ENCODE results near the gene HMCN2. TPM values are rescaled to one million over a fixed set of nuclear protein-coding genes. Genes with fewer than 3 reads are reported as not detected.

Gene HMCN2
- total RNA-seq, 4 donors from 2014 or later = 1.3 to 6.3 (median 3.5) TPM

GRCh38 chr9:130240410-130241197 is 25.0 kb upstream of the HMCN2 start:
- H3K36me3 ChIP-seq = no peaks in the 10 kb centered on the region
- WGBS = 90% methylated on average over 5 of the region's 5 CpGs
- no peaks in the 10 kb centered on the region for H3K27me3 ChIP-seq
- peaks cover 28% of the 10 kb centered on the region for H3K4me1 ChIP-seq
- H3K4me3 ChIP-seq = no peak overlapping the region
- DNase-seq (ENCODE audit: low spot score in 2 of 2) = no peak
- H3K9me3 ChIP-seq = no peaks in the 10 kb centered on the region
- TF ChIP-seq EP300 (IDR thresholded peaks at IDR 0.05) (no peak), CTCF (IDR thresholded peaks at IDR 0.05) (no peak), POLR2AphosphoS5 (IDR thresholded peaks at IDR 0.05) (no peak), POLR2A (IDR thresholded peaks at IDR 0.05) (no peak)
- H3K27ac ChIP-seq = no peak overlapping the region

GRCh38 chr9:130241198-130241535 is 24.4 kb upstream of the HMCN2 start:
- Histone ChIP-seq H3K27me3 (no peaks in the 10 kb centered on the region), H3K36me3 (no peaks in the 10 kb centered on the region), H3K27ac (no peak overlapping the region), H3K4me3 (no peak overlapping the region), H3K4me1 (peaks cover 22% of the 10 kb centered on the region), H3K9me3 (no peaks in the 10 kb centered on the region)
- no peak for DNase-seq (ENCODE audit: low spot score in 2 of 2)
- no peak for TF ChIP-seq POLR2AphosphoS5 (IDR thresholded peaks at IDR 0.05)
- no peak for TF ChIP-seq CTCF (IDR thresholded peaks at IDR 0.05)
- TF ChIP-seq POLR2A (IDR thresholded peaks at IDR 0.05) = no peak
- TF ChIP-seq EP300 (IDR thresholded peaks at IDR 0.05) = no peak
- WGBS = 100% methylated on average over 1 of the region's 1 CpG

GRCh38 chr9:130242270-130243014 is 23.1 kb upstream of the HMCN2 start:
- peaks cover 13% of the 10 kb centered on the region for H3K4me1 ChIP-seq
- H3K27me3 ChIP-seq = no peaks in the 10 kb centered on the region
- no peaks in the 10 kb centered on the region for H3K9me3 ChIP-seq
- TF ChIP-seq POLR2AphosphoS5 (IDR thresholded peaks at IDR 0.05) (no peak), POLR2A (IDR thresholded peaks at IDR 0.05) (no peak), CTCF (IDR thresholded peaks at IDR 0.05) (no peak), EP300 (IDR thresholded peaks at IDR 0.05) (no peak)
- 77% methylated on average over 11 of the region's 11 CpGs for WGBS
- H3K36me3 ChIP-seq = no peaks in the 10 kb centered on the region
- H3K27ac ChIP-seq = no peak overlapping the region
- H3K4me3 ChIP-seq = peak overlapping the region; percentile 11
- no peak for DNase-seq (ENCODE audit: low spot score in 2 of 2)

GRCh38 chr9:130243015-130243881 is 22.3 kb upstream of the HMCN2 start:
- TF ChIP-seq POLR2A (IDR thresholded peaks at IDR 0.05) (no peak), CTCF (IDR thresholded peaks at IDR 0.05) (peak; percentile 87 to 90)
- H3K4me1 ChIP-seq = peaks cover 13% of the 10 kb centered on the region
- H3K27me3 ChIP-seq = no peaks in the 10 kb centered on the region
- peak; percentile 87 to 89 for DNase-seq (ENCODE audit: low spot score in 2 of 2)
- 20% methylated on average over 27 of the region's 35 CpGs for WGBS
- H3K27ac ChIP-seq = no peak overlapping the region
- peak overlapping the region; percentile 11 for H3K4me3 ChIP-seq
- H3K36me3 ChIP-seq = no peaks in the 10 kb centered on the region
- no peaks in the 10 kb centered on the region for H3K9me3 ChIP-seq

GRCh38 chr9:130243882-130244170 is 21.7 kb upstream of the HMCN2 start:
- Histone ChIP-seq H3K9me3 (no peaks in the 10 kb centered on the region), H3K36me3 (no peaks in the 10 kb centered on the region), H3K4me3 (no peak overlapping the region), H3K27me3 (no peaks in the 10 kb centered on the region), H3K27ac (no peak overlapping the region), H3K4me1 (peaks cover 13% of the 10 kb centered on the region)
- WGBS = 76% methylated on average over 7 of the region's 7 CpGs
- TF ChIP-seq POLR2A (IDR thresholded peaks at IDR 0.05) = no peak
- TF ChIP-seq EP300 (IDR thresholded peaks at IDR 0.05) = no peak
- no peak for TF ChIP-seq POLR2AphosphoS5 (IDR thresholded peaks at IDR 0.05)
- TF ChIP-seq CTCF (IDR thresholded peaks at IDR 0.05) = no peak
- DNase-seq (ENCODE audit: low spot score in 2 of 2) = no peak

All from suprapubic skin (tissue), 4 donors.